GM21360 (cell line): ENCODE measurements around the gene PPARA.
A peak's percentile ranks its signal among the peaks of the same experiment; 100 is the strongest.

Source experiments
- ATAC-seq: cut with Tn5 transposase; IDR thresholded peaks from one replicate; pipeline ENCODE4 v1.9.1; 2021; ENCODE audit warnings: mild to moderate bottlenecking, moderate library complexity; ENCODE audit not compliant: unreplicated experiment

PPARA gene

GRCh38 chr22:46150034-46150654, at the start of gene PPARA:
TSS of gene PPARA (plus strand) at chr22:46150526. CDS start at chr22:46198384, 47,858 bp downstream.
- ATAC-seq = peak; percentile 69

GRCh38 chr22:46102159-46102558, 48.2 kb upstream of the PPARA start:
- no peak for ATAC-seq

- no peak for ATAC-seq
Observed at GRCh38 chr22:46102752-46103151, 47.6 kb upstream of the PPARA start.

- no peak for ATAC-seq
Observed at GRCh38 chr22:46103181-46103580, 47.1 kb upstream of the PPARA start.

- no peak for ATAC-seq
Observed at GRCh38 chr22:46103664-46104063, 46.7 kb upstream of the PPARA start.

GRCh38 chr22:46104170-46104880, 46.0 kb upstream of the PPARA start:
- ATAC-seq = no peak

GRCh38 chr22:46104881-46105493, 45.3 kb upstream of the PPARA start:
- no peak for ATAC-seq

- ATAC-seq = no peak
Observed at GRCh38 chr22:46105494-46106278, 44.6 kb upstream of the PPARA start.

GRCh38 chr22:46106279-46107022, 43.9 kb upstream of the PPARA start:
- no peak for ATAC-seq

GRCh38 chr22:46107089-46107664, 43.1 kb upstream of the PPARA start:
- ATAC-seq = no peak

GRCh38 chr22:46107753-46108563, 42.4 kb upstream of the PPARA start:
- ATAC-seq = no peak

GRCh38 chr22:46108564-46109473, 41.5 kb upstream of the PPARA start:
- no peak for ATAC-seq

GRCh38 chr22:46109474-46110003, 40.8 kb upstream of the PPARA start:
- no peak for ATAC-seq

- ATAC-seq = no peak
Observed at GRCh38 chr22:46110215-46110614, 40.1 kb upstream of the PPARA start.

GRCh38 chr22:46111645-46112306, 38.5 kb upstream of the PPARA start:
- no peak for ATAC-seq

GRCh38 chr22:46112405-46112804, 37.9 kb upstream of the PPARA start:
- ATAC-seq = no peak

GRCh38 chr22:46113110-46113909, 37.0 kb upstream of the PPARA start:
- ATAC-seq = no peak
